IMR-90 (cell line): ENCODE measurements around the gene RHEX. TPM values are rescaled to one million over a fixed set of nuclear protein-coding genes. Genes with fewer than 3 reads are reported as not detected.

Experiments used
- ATAC-seq: fragments of 200-7000 bp; cut with Tn5 transposase; 2 replicates; pipeline ENCODE4 v1.9.1; 2020; ENCODE audit warnings: low read depth, mild to moderate bottlenecking, moderate library complexity
- BruUV-seq: library from RNA; stranded (reverse); fragments of 400-500 nt; replicated peaks from 2 replicates; lab custom pipeline; 2021; lab: Mats Ljungman, UMichigan
- CTCF ChIA-PET: fragments of 300-600 bp; formaldehyde crosslinking; extraction: SDS; loops from one replicate; lab custom pipeline; 2021; ENCODE audit warnings: antibody characterized with exemption; lab: Yijun Ruan, JAX
- POLR2A ChIA-PET: fragments of 300-600 bp; sonication (Branson Sonifier 250); formaldehyde crosslinking; loops from one replicate; lab custom pipeline; 2022; ENCODE audit warnings: antibody characterized with exemption; ENCODE audit not compliant: unreplicated experiment; lab: Charles Lee
- DNase-seq: peaks from one replicate; pipeline ENCODE4 v3.0.0; 2013
- H2AFZ ChIP-seq: replicated peaks from 2 replicates; pipeline ENCODE3; 2013; ENCODE audit warnings: low read length, mild to moderate bottlenecking; ENCODE audit not compliant: poor library complexity
- H2AK5ac ChIP-seq: 2 replicates; pipeline ENCODE4 v1.6.1; 2013; ENCODE audit warnings: low read depth, low read length, inconsistent platforms
- H2AK9ac ChIP-seq: replicated peaks from 2 replicates; pipeline ENCODE3; 2013; ENCODE audit warnings: mild to moderate bottlenecking, low read depth, low read length, moderate library complexity; ENCODE audit not compliant: poor library complexity
- H2BK120ac ChIP-seq: 2 replicates; pipeline ENCODE4 v1.6.1; 2013; ENCODE audit warnings: low read depth, low read length, inconsistent platforms
- H2BK15ac ChIP-seq: 3 replicates; pipeline ENCODE4 v1.6.1; 2013; ENCODE audit warnings: low read depth, low read length, inconsistent platforms
- H2BK20ac ChIP-seq: 2 replicates; pipeline ENCODE4 v1.6.1; 2013; ENCODE audit warnings: low read depth, mild to moderate bottlenecking, inconsistent platforms, low read length, moderate library complexity
- H2BK5ac ChIP-seq: 2 replicates; pipeline ENCODE4 v1.6.1; 2013; ENCODE audit warnings: mild to moderate bottlenecking, low read depth, low read length, inconsistent platforms; ENCODE audit not compliant: poor library complexity, severe bottlenecking
- H3K14ac ChIP-seq: replicated peaks from 2 replicates; pipeline ENCODE4 v1.6.1; 2013; ENCODE audit warnings: low read depth, low read length, inconsistent platforms
- H3K18ac ChIP-seq: 2 replicates; pipeline ENCODE4 v1.6.1; 2013; ENCODE audit warnings: low read depth, low read length, control low read depth
- H3K23ac ChIP-seq: 2 replicates; pipeline ENCODE4 v1.6.1; 2013; ENCODE audit warnings: low read depth, low read length, inconsistent platforms
- H3K27ac ChIP-seq: 2 replicates; pipeline ENCODE4 v1.5.1; 2013; ENCODE audit warnings: mild to moderate bottlenecking, control low read depth, low read length; ENCODE audit not compliant: insufficient read depth
- H3K27me3 ChIP-seq: 2 replicates; pipeline ENCODE4 v1.6.1; 2013; ENCODE audit warnings: low read length; ENCODE audit not compliant: control insufficient read depth, insufficient read depth
- H3K36me3 ChIP-seq: 2 replicates; pipeline ENCODE4 v1.6.1; 2013; ENCODE audit warnings: low read length, mixed read lengths; ENCODE audit not compliant: control insufficient read depth, insufficient read depth
- H3K4ac ChIP-seq: 2 replicates; pipeline ENCODE4 v1.6.1; 2013; ENCODE audit warnings: low read depth, low read length, inconsistent platforms
- H3K4me1 ChIP-seq: 2 replicates; pipeline ENCODE4 v1.6.1; 2013; ENCODE audit warnings: low read length, mixed read lengths; ENCODE audit not compliant: control insufficient read depth, insufficient read depth
- H3K4me2 ChIP-seq: 2 replicates; pipeline ENCODE4 v1.6.1; 2013; ENCODE audit warnings: low read depth, mild to moderate bottlenecking, control low read depth, low read length, moderate library complexity
- H3K4me3 ChIP-seq: 2 replicates; pipeline ENCODE4 v1.5.1; 2013; ENCODE audit warnings: low read depth, mild to moderate bottlenecking, control low read depth, low read length, moderate library complexity; ENCODE audit not compliant: insufficient read depth
- H3K56ac ChIP-seq: 2 replicates; pipeline ENCODE4 v1.6.1; 2013; ENCODE audit warnings: low read length, inconsistent platforms; ENCODE audit not compliant: insufficient read depth; ENCODE audit errors: extremely low read depth
- H3K79me1 ChIP-seq, 2 experiments: 2 replicates each; pipeline ENCODE4 v1.6.1; 2013; ENCODE audit warnings: low read length in 2 of 2, inconsistent platforms in 1 of 2, low read depth in 1 of 2
- H3K9ac ChIP-seq: 2 replicates; pipeline ENCODE4 v1.6.1; 2013; ENCODE audit warnings: low read depth, low read length, control low read depth
- H3K9me1 ChIP-seq: 2 replicates; pipeline ENCODE4 v1.6.1; 2013; ENCODE audit warnings: low read length, inconsistent platforms; ENCODE audit not compliant: insufficient read depth
- H3K9me3 ChIP-seq: 2 replicates; pipeline ENCODE4 v1.6.1; 2013; ENCODE audit warnings: low read length; ENCODE audit not compliant: control insufficient read depth, insufficient read depth
- H4K20me1 ChIP-seq: 2 replicates; pipeline ENCODE4 v1.6.1; 2013; ENCODE audit warnings: low read length, inconsistent platforms; ENCODE audit not compliant: insufficient read depth
- H4K5ac ChIP-seq: 2 replicates; pipeline ENCODE4 v1.6.1; 2013; ENCODE audit warnings: mild to moderate bottlenecking, low read depth, low read length, control low read depth
- H4K8ac ChIP-seq, 2 experiments: 2 replicates each; pipeline ENCODE4 v1.6.1; 2013; ENCODE audit warnings: low read depth in 2 of 2, low read length in 2 of 2, control low read depth in 1 of 2, inconsistent platforms in 1 of 2
- H4K91ac ChIP-seq: 2 replicates; pipeline ENCODE4 v1.6.1; 2013; ENCODE audit warnings: low read depth, low read length, inconsistent platforms; ENCODE audit not compliant: insufficient read depth
- BHLHE40 ChIP-seq: fragments of 150-350 bp; IDR thresholded peaks from 2 replicates; pipeline ENCODE4 v1.6.1; 2016; ENCODE audit warnings: mild to moderate bottlenecking, low read depth, low read length
- CEBPB ChIP-seq: IDR thresholded peaks from 2 replicates; pipeline ENCODE4 v1.6.1; 2012; ENCODE audit warnings: low read depth, low read length, improper control_type of control experiment
- CHD1 ChIP-seq: IDR thresholded peaks from 2 replicates; pipeline ENCODE4 v1.6.1; 2012; ENCODE audit warnings: low read depth, low read length, improper control_type of control experiment
- ELK1 ChIP-seq: fragments of 150-350 bp; IDR thresholded peaks from 2 replicates; pipeline ENCODE4 v1.6.1; 2016; ENCODE audit warnings: low read depth, mild to moderate bottlenecking, low read length, moderate library complexity, borderline replicate concordance
- MAFK ChIP-seq: IDR thresholded peaks from 2 replicates; pipeline ENCODE4 v1.6.1; 2012; ENCODE audit warnings: low read depth, low read length, improper control_type of control experiment
- MXI1 ChIP-seq: IDR thresholded peaks from 2 replicates; pipeline ENCODE4 v1.6.1; 2012; ENCODE audit warnings: low read depth, mild to moderate bottlenecking, low read length, moderate library complexity, borderline replicate concordance
- NFE2L2 ChIP-seq: fragments of 150-350 bp; IDR thresholded peaks from 2 replicates; pipeline ENCODE4 v1.6.1; 2016; ENCODE audit warnings: low read depth, mild to moderate bottlenecking, low read length
- POLR2A ChIP-seq: IDR thresholded peaks from 2 replicates; pipeline ENCODE4 v1.6.1; 2012; ENCODE audit warnings: mild to moderate bottlenecking, low read depth, low read length
- RAD21 ChIP-seq: IDR thresholded peaks from 2 replicates; pipeline ENCODE4 v1.6.1; 2012; ENCODE audit warnings: low read length, improper control_type of control experiment
- RCOR1 ChIP-seq: IDR thresholded peaks from 2 replicates; pipeline ENCODE4 v1.6.1; 2012; ENCODE audit warnings: mild to moderate bottlenecking, low read length, improper control_type of control experiment; ENCODE audit not compliant: insufficient replicate concordance
- RFX5 ChIP-seq: IDR thresholded peaks from 2 replicates; pipeline ENCODE4 v1.8.0; 2012; ENCODE audit warnings: low read depth, mild to moderate bottlenecking, low read length, moderate library complexity
- USF2 ChIP-seq: fragments of 150-350 bp; IDR thresholded peaks from 2 replicates; pipeline ENCODE4 v1.6.1; 2017; ENCODE audit warnings: mild to moderate bottlenecking, antibody characterized with exemption, low read length, low read depth
- WGBS, 2 experiments: methylation state at CpG; one replicate each; pipeline versions ENCODE4 v1.1.5 to v1.1.7; 2013; ENCODE audit warnings: missing lambda C conversion rate in 2 of 2; ENCODE audit not compliant: insufficient read length in 1 of 2; ENCODE audit errors: extremely low coverage in 2 of 2; 5-methylcytosine and 5-hydroxymethylcytosine counted together
- dilution Hi-C: fragments of 300-500 bp; cut with HindIII; formaldehyde crosslinking; loops from one replicate; pipeline ENCODE4 v1.14.3; 2018; ENCODE audit warnings: low sequenced_read_pairs; ENCODE audit not compliant: unreplicated experiment
- in situ Hi-C: fragments of 300-500 bp; cut with MboI; formaldehyde crosslinking; loops from 3 replicates; pipeline ENCODE4 v1.14.3; 2019; ENCODE audit warnings: low sequenced_read_pairs, inconsistent platforms, mixed read lengths
- intact Hi-C: fragments of 100-400 bp; cut with micrococcal nuclease; formaldehyde crosslinking; loops from 2 replicates; pipeline ENCODE4 v1.10.0; 2022
- polyA plus RNA-seq, 3 experiments: library from polyadenylated mRNA; depleted of rRNA; stranded (reverse); fragments of >200 nt; gene quantifications; 2 replicates each; pipeline ENCODE4 v1.2.3, GENCODE V29; 2012; ENCODE audit warnings: low replicate concordance in 1 of 3
- total RNA-seq: library from RNA; depleted of rRNA; stranded (reverse); fragments of >200 nt; gene quantifications from 2 replicates; pipeline ENCODE4 v1.2.3, GENCODE V29; 2012

RHEX gene
- total and polyA plus RNA-seq, 2 of the 4 experiments (the other 2 are of a cell fraction): not detected

DNA sequence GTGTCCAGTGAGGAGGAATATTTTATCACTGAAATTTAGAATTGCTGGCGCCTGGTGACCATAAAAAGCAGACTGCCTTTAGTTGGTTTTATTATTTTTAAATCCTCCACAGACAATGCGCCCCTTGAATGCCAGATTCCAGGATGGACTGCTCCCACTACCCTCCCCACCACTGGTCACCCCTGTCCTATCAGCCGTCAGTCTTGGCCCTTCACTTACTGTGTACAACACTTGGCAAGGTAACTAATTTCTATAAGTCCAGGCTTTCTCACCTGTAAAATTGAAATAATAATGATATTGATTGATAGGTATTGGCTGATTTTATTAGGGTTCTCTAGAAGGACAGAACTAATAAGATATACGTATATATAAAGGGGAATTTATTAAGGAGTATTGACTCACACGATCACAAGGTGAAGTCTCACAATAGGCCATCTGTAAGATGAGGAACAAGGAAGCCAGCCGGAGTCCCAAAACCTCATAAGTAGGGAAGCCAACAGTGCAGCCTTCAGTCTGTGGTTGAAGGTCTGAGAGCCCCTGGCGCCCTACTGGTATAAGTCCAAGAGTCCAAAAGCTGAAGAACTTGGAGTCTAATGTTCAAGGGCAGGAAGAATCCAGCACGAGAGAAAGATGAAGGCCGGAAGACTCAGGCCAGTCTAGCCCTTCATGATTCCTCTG lies 17.8 kb downstream of the RHEX start:
- intact Hi-C loops (no loop called here), in situ Hi-C loops (no loop called here), dilution Hi-C loops (no loop called here)
- H3K27ac ChIP-seq: no peak overlapping the region
- no peak overlapping the region for H2BK15ac ChIP-seq
- no peak overlapping the region for H2BK120ac ChIP-seq
- H3K18ac ChIP-seq: no peak overlapping the region
- H3K23ac ChIP-seq: no peak overlapping the region
- H3K56ac ChIP-seq: no peak overlapping the region
- ChIA-PET CTCF (no interaction called here), POLR2A (interaction anchor here (0.5 kb wide), 1 partner anchor 31 kb away, joined by 3 read pairs; no protein-coding TSS in a partner anchor)
- H3K4me2 ChIP-seq: no peak overlapping the region
- H3K14ac ChIP-seq: no peak overlapping the region
- H2AK9ac ChIP-seq: no peak overlapping the region
- H3K4ac ChIP-seq: no peak overlapping the region
- H2AFZ ChIP-seq: no peak overlapping the region
- H3K9me3 ChIP-seq: no peaks in the 10 kb centered on the region
- no peak overlapping the region for H2AK5ac ChIP-seq
- no peak overlapping the region for H2BK5ac ChIP-seq
- no peak overlapping the region for H4K8ac ChIP-seq
- H3K9ac ChIP-seq: no peak overlapping the region
- no peak for DNase-seq
- no peak overlapping the region for H4K91ac ChIP-seq
- WGBS, 2 experiments: 88% methylated on average over 1 of the region's 9 CpGs; no CpG with 5 or more reads in 1 of the 2 experiments
- H3K4me3 ChIP-seq: no peak overlapping the region
- peaks cover 36% of the 10 kb centered on the region for H3K27me3 ChIP-seq
- H2BK20ac ChIP-seq: no peak overlapping the region
- no peak for ATAC-seq
- no TSS peak for BruUV-seq
- no peaks in the 10 kb centered on the region for H3K79me1 ChIP-seq
- no peaks in the 10 kb centered on the region for H3K4me1 ChIP-seq
- no peaks in the 10 kb centered on the region for H3K9me1 ChIP-seq
- TF ChIP-seq NFE2L2: no peak
- no peak for TF ChIP-seq BHLHE40
- TF ChIP-seq CEBPB: no peak
- TF ChIP-seq CHD1: no peak
- no peak for TF ChIP-seq POLR2A
- no peak for TF ChIP-seq RAD21
- no peak for TF ChIP-seq RFX5
- TF ChIP-seq USF2: no peak
- TF ChIP-seq ELK1: no peak
- TF ChIP-seq MXI1: no peak
- no peak for TF ChIP-seq RCOR1
- TF ChIP-seq MAFK: no peak
- H4K5ac ChIP-seq: no peak overlapping the region
- H4K20me1 ChIP-seq: no peaks in the 10 kb centered on the region
- H3K36me3 ChIP-seq: no peaks in the 10 kb centered on the region
